ENCODE results near the gene MRPL58. TPM values are rescaled to one million over a fixed set of nuclear protein-coding genes. Genes with fewer than 3 reads are reported as not detected.

The MRPL58 gene
- total and polyA plus RNA-seq, 2 experiments from 2014 or later, result 44.8 to 48.4 TPM

DNA sequence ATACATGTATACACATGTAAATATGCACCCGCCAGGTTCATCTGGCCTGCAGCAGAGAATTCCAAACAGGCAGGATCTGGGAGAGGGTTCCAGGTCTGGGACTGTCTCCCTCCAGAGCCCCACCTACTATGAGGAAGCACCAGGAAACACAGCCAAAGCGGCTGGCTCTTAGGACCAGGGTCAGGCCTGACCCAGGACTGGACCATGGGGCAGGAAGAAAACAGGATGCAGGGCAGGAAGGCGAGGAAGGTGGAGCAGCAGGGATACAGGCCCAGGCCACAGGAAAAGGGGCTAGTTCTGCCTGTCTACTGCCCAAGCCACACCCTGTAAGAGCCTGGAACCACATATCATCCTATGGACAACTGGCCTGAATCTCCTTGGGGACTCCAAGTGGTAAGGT is 42.1 kb upstream of the MRPL58 start:
- Histone ChIP-seq H3K27ac (no peak overlapping the region), H3K9me3 (ENCODE audit: low read depth) (no peaks in the 10 kb centered on the region), H3K27me3 (peaks cover 27% of the 10 kb centered on the region), H3K4me3 (no peak overlapping the region), H3K4me1 (ENCODE audit: low read depth) (peaks cover 11% of the 10 kb centered on the region), H3K36me3 (no peaks in the 10 kb centered on the region)
- TF ChIP-seq, protein P1, sequence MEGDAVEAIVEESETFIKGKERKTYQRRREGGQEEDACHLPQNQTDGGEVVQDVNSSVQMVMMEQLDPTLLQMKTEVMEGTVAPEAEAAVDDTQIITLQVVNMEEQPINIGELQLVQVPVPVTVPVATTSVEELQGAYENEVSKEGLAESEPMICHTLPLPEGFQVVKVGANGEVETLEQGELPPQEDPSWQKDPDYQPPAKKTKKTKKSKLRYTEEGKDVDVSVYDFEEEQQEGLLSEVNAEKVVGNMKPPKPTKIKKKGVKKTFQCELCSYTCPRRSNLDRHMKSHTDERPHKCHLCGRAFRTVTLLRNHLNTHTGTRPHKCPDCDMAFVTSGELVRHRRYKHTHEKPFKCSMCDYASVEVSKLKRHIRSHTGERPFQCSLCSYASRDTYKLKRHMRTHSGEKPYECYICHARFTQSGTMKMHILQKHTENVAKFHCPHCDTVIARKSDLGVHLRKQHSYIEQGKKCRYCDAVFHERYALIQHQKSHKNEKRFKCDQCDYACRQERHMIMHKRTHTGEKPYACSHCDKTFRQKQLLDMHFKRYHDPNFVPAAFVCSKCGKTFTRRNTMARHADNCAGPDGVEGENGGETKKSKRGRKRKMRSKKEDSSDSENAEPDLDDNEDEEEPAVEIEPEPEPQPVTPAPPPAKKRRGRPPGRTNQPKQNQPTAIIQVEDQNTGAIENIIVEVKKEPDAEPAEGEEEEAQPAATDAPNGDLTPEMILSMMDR (IDR thresholded peaks at IDR 0.05; ENCODE audit: low read depth, low read length), result no peak
- DNase-seq (ENCODE audit: low read depth in 1 of 2, low spot score in 1 of 2), result no peak

DNA sequence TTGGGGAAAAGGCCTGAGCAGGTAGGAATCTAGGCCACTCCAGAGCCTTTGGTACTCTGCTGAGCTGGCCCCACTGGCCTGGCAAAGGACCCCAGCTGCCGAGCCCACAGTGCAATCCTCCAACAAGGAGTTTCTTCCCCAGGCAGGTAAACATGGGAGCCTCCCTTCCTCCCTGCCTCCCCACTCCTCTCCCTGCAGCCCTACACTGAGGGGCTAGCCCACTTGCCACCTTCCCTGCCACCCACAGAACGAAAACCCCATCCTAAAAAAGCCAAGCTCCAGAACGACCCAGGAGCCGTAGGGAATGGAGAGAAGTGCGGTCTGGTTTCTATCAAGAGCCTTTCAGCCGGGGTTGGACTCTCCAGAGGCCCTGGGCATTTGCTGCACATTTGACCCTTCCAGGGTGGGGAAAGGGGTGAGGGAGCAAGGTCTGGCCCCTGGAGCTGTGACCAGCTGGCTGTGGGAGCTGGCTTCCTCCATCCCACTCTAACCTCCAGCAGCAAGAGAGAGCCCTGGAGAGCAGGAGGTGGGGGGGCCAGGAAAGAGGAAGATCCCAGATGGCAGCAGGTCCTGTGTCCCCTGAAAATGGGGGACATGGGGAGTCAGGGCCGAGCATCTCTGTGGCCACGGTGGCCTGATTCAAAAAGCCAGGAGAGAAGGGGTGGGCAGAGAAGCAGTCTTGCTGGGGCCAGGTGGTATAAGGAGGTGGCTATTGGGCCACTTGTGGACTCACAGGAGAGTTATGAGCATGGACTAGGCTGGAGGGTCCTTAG is 41.2 kb upstream of the MRPL58 start:
- peak in 1 of 2 donors; percentile 65 for DNase-seq (ENCODE audit: low read depth in 1 of 2, low spot score in 1 of 2)
- Histone ChIP-seq H3K27ac (peak overlapping the region; percentile 54), H3K4me3 (peak overlapping the region; percentile 48), H3K36me3 (no peaks in the 10 kb centered on the region), H3K9me3 (ENCODE audit: low read depth) (no peaks in the 10 kb centered on the region), H3K27me3 (peaks cover 36% of the 10 kb centered on the region), H3K4me1 (ENCODE audit: low read depth) (peaks cover 11% of the 10 kb centered on the region)
- TF ChIP-seq, protein P1 (IDR thresholded peaks at IDR 0.05; ENCODE audit: low read depth, low read length), result no peak

DNA sequence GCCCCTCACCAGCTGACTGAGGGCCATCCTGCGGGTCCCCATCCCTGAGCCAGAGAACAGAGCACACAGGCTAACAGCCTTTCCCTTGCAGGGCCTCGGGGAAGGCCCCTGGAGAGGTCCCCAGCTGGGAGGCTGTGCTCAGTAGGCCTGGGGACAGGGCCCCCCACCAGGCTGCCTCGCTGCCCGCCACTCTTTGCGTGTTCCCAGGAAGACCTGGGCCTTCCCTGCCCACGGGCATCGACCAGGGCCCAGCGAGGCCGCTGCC is 40.7 kb upstream of the MRPL58 start:
- peaks cover 11% of the 10 kb centered on the region for H3K4me1 ChIP-seq (ENCODE audit: low read depth)
- H3K36me3 ChIP-seq, result no peaks in the 10 kb centered on the region
- H3K4me3 ChIP-seq, result peak overlapping the region; percentile 48
- no peak for DNase-seq (ENCODE audit: low read depth in 1 of 2, low spot score in 1 of 2)
- no peaks in the 10 kb centered on the region for H3K9me3 ChIP-seq (ENCODE audit: low read depth)
- H3K27ac ChIP-seq, result no peak overlapping the region
- TF ChIP-seq, protein P1 (IDR thresholded peaks at IDR 0.05; ENCODE audit: low read depth, low read length), result no peak
- peaks cover 36% of the 10 kb centered on the region for H3K27me3 ChIP-seq

DNA sequence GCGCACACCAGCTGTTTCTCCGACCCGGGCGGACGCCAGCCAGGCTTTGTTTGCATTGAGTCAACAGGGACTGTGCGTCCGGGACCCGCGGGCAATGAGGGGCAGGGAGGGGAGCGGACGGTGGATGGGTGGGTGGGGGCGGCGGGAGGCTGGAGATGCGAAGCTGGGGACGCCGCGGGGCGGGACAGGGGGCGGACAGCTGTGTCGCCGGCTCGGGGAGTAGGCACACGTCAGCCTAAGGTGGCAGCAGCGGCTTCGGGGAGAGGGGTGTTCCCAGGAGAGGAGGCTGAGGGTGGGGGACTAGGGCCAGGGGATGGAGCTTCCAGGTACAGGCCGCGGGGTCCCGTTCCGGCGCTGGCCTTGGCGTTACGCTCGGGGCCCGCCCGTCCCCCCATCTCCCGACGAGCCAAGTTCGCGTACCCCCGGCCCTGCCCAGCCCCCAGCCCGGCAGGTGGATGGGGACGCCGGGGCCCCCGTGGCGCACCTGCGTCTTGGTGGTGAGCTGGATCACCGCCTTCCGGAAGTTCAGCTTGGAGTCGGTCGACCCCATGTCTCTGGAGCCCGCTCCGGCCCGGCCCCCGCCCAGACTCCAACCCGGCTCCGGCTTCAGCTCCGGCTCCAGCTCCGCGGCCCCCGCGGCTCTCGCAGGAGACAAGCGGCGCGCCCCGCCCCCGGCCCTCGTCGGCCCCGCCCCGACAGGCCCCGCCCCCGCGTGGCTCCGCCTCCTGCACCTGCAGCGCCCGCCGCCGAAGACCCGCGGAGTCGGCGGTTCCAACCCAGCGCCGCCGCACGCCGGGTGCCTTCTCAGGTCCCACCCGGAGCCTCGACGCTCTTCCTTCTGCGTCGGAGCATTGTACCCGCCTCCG is 40.1 kb upstream of the MRPL58 start, which contains the start of gene HID1:
Gene HID1, minus strand, starts transcription at position 653 of the 866 bp plus-strand sequence. Its CDS starts 103 bp downstream, at position 550.
- Histone ChIP-seq H3K36me3 (no peaks in the 10 kb centered on the region), H3K9me3 (ENCODE audit: low read depth) (no peaks in the 10 kb centered on the region), H3K4me1 (ENCODE audit: low read depth) (peaks cover 11% of the 10 kb centered on the region), H3K4me3 (peak within 1 kb of the TSS; percentile 48), H3K27ac (no peak within 1 kb of the TSS), H3K27me3 (peaks cover 36% of the 10 kb centered on the region)
- DNase-seq (ENCODE audit: low read depth in 1 of 2, low spot score in 1 of 2), result peak; percentile 17 to 82
- TF ChIP-seq, protein P1 (IDR thresholded peaks at IDR 0.05; ENCODE audit: low read depth, low read length), result no peak

DNA sequence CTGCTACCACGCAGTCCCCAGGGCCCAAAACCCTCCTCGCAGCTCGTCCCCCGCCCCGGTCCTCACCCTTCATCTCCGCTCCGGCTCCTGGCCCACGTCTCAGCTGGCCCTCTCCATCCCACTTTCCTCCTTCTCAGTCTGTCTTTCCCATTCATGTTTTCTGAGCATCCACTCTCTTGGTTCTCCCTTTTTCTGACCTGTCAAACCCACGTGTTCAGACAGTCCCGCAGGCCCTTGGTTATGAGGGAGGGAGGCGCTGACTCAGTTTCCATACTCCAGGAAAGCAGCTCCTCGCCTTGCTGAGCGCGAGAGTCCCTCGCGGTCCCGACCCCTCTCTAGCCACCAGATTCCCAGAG is 39.5 kb upstream of the MRPL58 start:
- DNase-seq (ENCODE audit: low read depth in 1 of 2, low spot score in 1 of 2), result no peak
- H3K27ac ChIP-seq, result no peak overlapping the region
- peaks cover 36% of the 10 kb centered on the region for H3K27me3 ChIP-seq
- peaks cover 11% of the 10 kb centered on the region for H3K4me1 ChIP-seq (ENCODE audit: low read depth)
- TF ChIP-seq, protein P1 (IDR thresholded peaks at IDR 0.05; ENCODE audit: low read depth, low read length), result no peak
- no peaks in the 10 kb centered on the region for H3K9me3 ChIP-seq (ENCODE audit: low read depth)
- H3K4me3 ChIP-seq, result peak overlapping the region; percentile 48
- H3K36me3 ChIP-seq, result no peaks in the 10 kb centered on the region
